SK-N-SH treated with all-trans-retinoic acid at 6 μM for 48 hours (cell line): ENCODE results near the gene IL1RL1.

Experiments used
- ARNTL ChIP-seq: fragments of 450-650 bp; formaldehyde crosslinking; IDR thresholded peaks from 2 replicates; pipeline ENCODE4 v1.5.0; 2020; ENCODE audit warnings: low read depth, mild to moderate bottlenecking, moderate library complexity, borderline replicate concordance
- GLIS3 ChIP-seq: fragments of 250-450 bp; sonication (Bioruptor Pico); IDR thresholded peaks from 2 replicates; pipeline ENCODE4 v1.5.0; 2020; ENCODE audit warnings: mild to moderate bottlenecking, moderate library complexity
- ZFP3 ChIP-seq: fragments of 250-450 bp; sonication (Bioruptor Pico); IDR thresholded peaks from 2 replicates; pipeline ENCODE4 v1.5.0; 2020; ENCODE audit warnings: mild to moderate bottlenecking, moderate library complexity
- ZFP30 ChIP-seq: fragments of 450-650 bp; formaldehyde crosslinking; IDR thresholded peaks from 2 replicates; pipeline ENCODE4 v1.5.0; 2022; ENCODE audit warnings: mild to moderate bottlenecking, moderate library complexity
- ZNF8 ChIP-seq: fragments of 450-650 bp; formaldehyde crosslinking; IDR thresholded peaks from 2 replicates; pipeline ENCODE4 v1.5.0; 2020; ENCODE audit warnings: mild to moderate bottlenecking, moderate library complexity

GRCh38 chr2:102392096-102392495 lies 80.7 kb downstream of the IL1RL1 start:
- TF ChIP-seq ZNF8 (CRISPR knock-in tag) (no peak), ZFP3 (CRISPR knock-in tag) (no peak), GLIS3 (no peak), ARNTL (CRISPR knock-in tag) (no peak), ZFP30 (no peak)
